Left lung (tissue), 10 donors: ENCODE data around the gene CPAMD8. TPM values are rescaled to one million over a fixed set of nuclear protein-coding genes. Genes with fewer than 3 reads are reported as not detected.
A peak's percentile ranks its signal among the peaks of the same experiment; 100 is the strongest.
"Not testable (repeated sequence)": the region's sequence is repeated elsewhere in the genome, so short reads cannot be mapped to it uniquely, and the experiment has no call there.

Experiments
- ATAC-seq: fragments of 200-7000 bp; cut with Tn5 transposase; one replicate; pipeline ENCODE4 v1.9.1; 2020; ENCODE audit warnings: moderate library complexity
- DNase-seq, 4 donors: peaks; one replicate each; pipeline ENCODE4 v3.0.0-alpha.2; 2013 to 2020
- H3K27ac ChIP-seq, 2 donors: fragments of 200-600 bp; sonication (generic) in 1 of 2; one replicate each; pipeline versions ENCODE4 v1.5.0 to v1.8.0; 2020 to 2021
- H3K27me3 ChIP-seq, 2 donors: fragments of 200-600 bp; sonication (generic) in 1 of 2; one replicate each; pipeline versions ENCODE4 v1.5.0 to v1.8.0; 2020 to 2021
- H3K36me3 ChIP-seq, 2 donors: fragments of 200-600 bp; sonication (generic) in 1 of 2; one replicate each; pipeline versions ENCODE4 v1.5.0 to v1.8.0; 2020 to 2021
- H3K4me1 ChIP-seq, 2 donors: fragments of 200-600 bp; one replicate each; pipeline ENCODE4 v1.8.0; 2021
- H3K4me3 ChIP-seq, 2 donors: fragments of 200-600 bp; sonication (generic) in 1 of 2; one replicate each; pipeline versions ENCODE4 v1.5.0 to v1.8.0; 2020 to 2021; ENCODE audit warnings: mild to moderate bottlenecking in 1 of 2
- H3K9me3 ChIP-seq, 2 donors: fragments of 200-600 bp; sonication (generic) in 1 of 2; one replicate each; pipeline versions ENCODE4 v1.5.0 to v1.8.0; 2020 to 2021
- intact Hi-C, 2 donors: fragments of 100-400 bp; cut with DNase I; formaldehyde crosslinking; loops; one replicate each; pipeline versions ENCODE4 v1.11.2 to v1.14.2; 2022
- polyA plus RNA-seq, 6 donors: library from polyadenylated mRNA; unstranded; fragments of 120-200 nt; gene quantifications; one replicate each; pipeline ENCODE4 v1.2.1, GENCODE V29; 2013; ENCODE audit not compliant: insufficient read length in 6 of 6
- total RNA-seq, 2 donors: library from RNA; stranded (reverse); fragmentation: NEBNext Ultra II Directional; extraction: Animal tissue kit (Norgen Biotek cat#: 25700); gene quantifications; one replicate each; pipeline ENCODE4 v1.2.1, GENCODE V29; 2021
- TF ChIP-seq, protein P1 (sequence below), 2 donors: fragments of 200-600 bp; sonication (generic) in 1 of 2; IDR thresholded peaks; one replicate each; pipeline versions ENCODE4 v1.5.0 to v1.8.0; 2021; ENCODE audit warnings: antibody characterized with exemption in 2 of 2
- donor health status: DM: no; HTN: yes; CAD: no.
- donor health status: DM: no; HTN: no; CAD: no.

CPAMD8 gene
- total and polyA plus RNA-seq, 8 donors, result 13.1 to 79.9 (median 64.8) TPM

- ATAC-seq (peak; percentile 10), DNase-seq (peak in 1 of 4 donors; percentile 68)
- TF ChIP-seq, protein P1, sequence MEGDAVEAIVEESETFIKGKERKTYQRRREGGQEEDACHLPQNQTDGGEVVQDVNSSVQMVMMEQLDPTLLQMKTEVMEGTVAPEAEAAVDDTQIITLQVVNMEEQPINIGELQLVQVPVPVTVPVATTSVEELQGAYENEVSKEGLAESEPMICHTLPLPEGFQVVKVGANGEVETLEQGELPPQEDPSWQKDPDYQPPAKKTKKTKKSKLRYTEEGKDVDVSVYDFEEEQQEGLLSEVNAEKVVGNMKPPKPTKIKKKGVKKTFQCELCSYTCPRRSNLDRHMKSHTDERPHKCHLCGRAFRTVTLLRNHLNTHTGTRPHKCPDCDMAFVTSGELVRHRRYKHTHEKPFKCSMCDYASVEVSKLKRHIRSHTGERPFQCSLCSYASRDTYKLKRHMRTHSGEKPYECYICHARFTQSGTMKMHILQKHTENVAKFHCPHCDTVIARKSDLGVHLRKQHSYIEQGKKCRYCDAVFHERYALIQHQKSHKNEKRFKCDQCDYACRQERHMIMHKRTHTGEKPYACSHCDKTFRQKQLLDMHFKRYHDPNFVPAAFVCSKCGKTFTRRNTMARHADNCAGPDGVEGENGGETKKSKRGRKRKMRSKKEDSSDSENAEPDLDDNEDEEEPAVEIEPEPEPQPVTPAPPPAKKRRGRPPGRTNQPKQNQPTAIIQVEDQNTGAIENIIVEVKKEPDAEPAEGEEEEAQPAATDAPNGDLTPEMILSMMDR (IDR thresholded peaks at IDR 0.05), result no peak
- intact Hi-C loops, result no loop called here
- peaks cover 0 to 11% of the 10 kb centered on the region in 2 donors for H3K9me3 ChIP-seq
- no peaks in the 10 kb centered on the region for H3K27me3 ChIP-seq
- H3K36me3 ChIP-seq, result peaks cover 2 to 79% of the 10 kb centered on the region in 2 donors
- H3K4me1 ChIP-seq, result peaks cover 0 to 11% of the 10 kb centered on the region in 2 donors
- H3K27ac ChIP-seq, result peak overlapping the region in 1 of 2 donors; percentile 50
- no peak overlapping the region for H3K4me3 ChIP-seq
Measured at GRCh38 chr19:16875584-16876555, 150.7 kb downstream of the CPAMD8 start.

- Histone ChIP-seq H3K4me1 (peaks cover 0 to 11% of the 10 kb centered on the region in 2 donors), H3K36me3 (peaks cover 2 to 82% of the 10 kb centered on the region in 2 donors)
- H3K4me3 ChIP-seq, H3K9me3 ChIP-seq, intact Hi-C loops, DNase-seq, ATAC-seq, H3K27me3 ChIP-seq, H3K27ac ChIP-seq: not testable (repeated sequence)
Measured at GRCh38 chr19:16874978-16875299, 151.7 kb downstream of the CPAMD8 start.

- H3K27ac ChIP-seq, result peak overlapping the region in 1 of 2 donors; percentile 70
- no peak for DNase-seq
- no peaks in the 10 kb centered on the region for H3K27me3 ChIP-seq
- TF ChIP-seq, protein P1 (IDR thresholded peaks at IDR 0.05), result no peak
- peaks cover 0 to 11% of the 10 kb centered on the region in 2 donors for H3K4me1 ChIP-seq
- H3K4me3 ChIP-seq, result no peak overlapping the region
- H3K36me3 ChIP-seq, result peaks cover 2 to 82% of the 10 kb centered on the region in 2 donors
- no peak for ATAC-seq
- H3K9me3 ChIP-seq, result no peaks in the 10 kb centered on the region
- intact Hi-C loops, result no loop called here
Measured at GRCh38 chr19:16874250-16874977, 152.2 kb downstream of the CPAMD8 start.

GRCh38 chr19:16873594-16873993 lies 153.0 kb downstream of the CPAMD8 start:
- TF ChIP-seq, protein P1 (IDR thresholded peaks at IDR 0.05), result no peak
- DNase-seq (peak in 1 of 4 donors; percentile 14), ATAC-seq (no peak)
- H3K27ac ChIP-seq, result peak overlapping the region; percentile 8 to 70
- no peaks in the 10 kb centered on the region for H3K9me3 ChIP-seq
- intact Hi-C loops, result no loop called here
- no peaks in the 10 kb centered on the region for H3K27me3 ChIP-seq
- no peak overlapping the region for H3K4me3 ChIP-seq
- H3K4me1 ChIP-seq, result peaks cover 0 to 11% of the 10 kb centered on the region in 2 donors
- peaks cover 2 to 82% of the 10 kb centered on the region in 2 donors for H3K36me3 ChIP-seq

DNA sequence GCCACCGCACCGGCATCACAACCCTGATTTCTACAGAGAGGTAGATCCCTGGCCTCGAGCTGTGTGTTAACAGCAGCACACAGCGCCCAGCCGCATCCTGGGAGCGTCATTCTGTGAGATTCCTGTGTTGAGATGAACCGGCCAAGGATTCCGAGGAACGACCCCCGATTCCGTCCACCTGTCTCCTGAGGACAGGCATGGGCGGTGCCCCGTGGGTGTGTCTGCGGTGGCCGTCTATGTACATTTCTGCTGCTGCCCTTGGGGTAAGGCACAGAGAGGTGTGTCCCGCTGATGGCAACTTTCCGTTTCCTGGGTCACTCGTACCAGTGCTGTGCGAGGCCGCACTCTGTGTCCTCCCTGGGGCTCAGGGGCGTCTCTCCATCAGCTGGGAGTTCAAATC lies 153.9 kb downstream of the CPAMD8 start:
- DNase-seq (peak in 1 of 4 donors; percentile 50), ATAC-seq (no peak)
- intact Hi-C loops, result no loop called here
- H3K4me3 ChIP-seq, result no peak overlapping the region
- H3K36me3 ChIP-seq, result peaks cover 0 to 82% of the 10 kb centered on the region in 2 donors
- TF ChIP-seq, protein P1 (IDR thresholded peaks at IDR 0.05), result no peak
- H3K27me3 ChIP-seq, result no peaks in the 10 kb centered on the region
- H3K9me3 ChIP-seq, result no peaks in the 10 kb centered on the region
- peak overlapping the region; percentile 53 to 70 for H3K27ac ChIP-seq
- H3K4me1 ChIP-seq, result peaks cover 0 to 11% of the 10 kb centered on the region in 2 donors
